Stimulated activated CD4-positive, alpha-beta T cell treated with anti-CD3 and anti-CD28 coated beads, Interleukin-4, amount 100 ng/mL, for 1 hour (primary cell): ENCODE results near the gene PLOD2.

ENCODE experiments used
- DNase-seq: peaks from one replicate; pipeline ENCODE4 v3.0.0-alpha.2; 2020

The PLOD2 gene

DNA sequence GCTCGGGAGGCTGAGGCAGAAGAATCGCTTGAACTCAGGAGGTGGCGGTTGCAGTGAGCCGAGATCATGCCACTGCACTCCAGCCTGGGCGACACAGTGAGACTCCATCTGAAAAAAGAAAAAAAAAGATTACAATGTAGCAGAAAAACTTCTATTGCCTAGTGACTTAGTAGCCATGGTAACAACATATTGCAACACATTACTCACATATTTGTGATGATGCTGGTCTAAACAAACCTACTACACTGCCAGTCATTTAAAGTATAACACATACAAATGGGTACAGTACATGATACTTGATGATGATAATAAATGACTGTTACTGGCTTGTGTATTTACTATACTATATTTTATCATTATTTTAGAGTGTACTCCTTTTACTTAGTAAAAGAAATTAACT is 125.6 kb downstream of the PLOD2 start:
- no peak for DNase-seq

DNA sequence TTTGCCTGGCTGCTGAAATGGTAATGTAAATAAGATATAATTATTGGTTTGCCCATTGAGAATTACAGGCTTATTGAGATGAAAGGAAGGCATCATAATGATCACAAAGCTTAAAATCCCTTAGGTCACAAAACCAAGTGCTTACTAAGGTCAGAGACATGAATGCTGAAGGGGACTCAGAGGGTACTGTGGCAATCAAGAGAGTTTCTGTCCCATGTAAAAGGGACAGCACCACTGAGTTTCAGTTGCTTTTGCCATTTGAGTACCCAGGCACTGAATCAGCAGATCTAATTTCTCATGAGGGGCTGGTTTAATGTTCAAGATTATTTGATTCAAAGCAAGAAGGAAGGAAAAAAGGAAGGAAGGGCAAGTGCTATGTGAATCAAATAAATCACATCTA is 127.0 kb downstream of the PLOD2 start:
- no peak for DNase-seq

DNA sequence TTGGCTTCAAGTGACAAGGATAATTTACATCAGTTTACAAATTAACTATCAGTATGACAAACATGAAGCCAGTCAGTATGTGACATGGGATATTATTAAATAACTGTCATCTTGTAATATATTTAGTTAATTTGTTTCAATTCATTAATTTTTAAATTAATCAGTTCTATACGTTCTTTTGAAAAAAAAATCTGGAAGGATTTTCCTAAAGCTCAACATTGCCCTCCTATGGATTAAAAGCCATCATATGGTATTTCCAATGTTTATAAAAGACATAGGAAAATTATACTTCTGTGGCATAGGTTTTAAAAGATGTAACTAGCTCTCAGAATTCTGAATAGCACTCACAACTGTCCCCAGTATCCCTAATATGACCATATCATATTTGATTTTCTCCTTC is 134.4 kb downstream of the PLOD2 start:
- no peak for DNase-seq

DNA sequence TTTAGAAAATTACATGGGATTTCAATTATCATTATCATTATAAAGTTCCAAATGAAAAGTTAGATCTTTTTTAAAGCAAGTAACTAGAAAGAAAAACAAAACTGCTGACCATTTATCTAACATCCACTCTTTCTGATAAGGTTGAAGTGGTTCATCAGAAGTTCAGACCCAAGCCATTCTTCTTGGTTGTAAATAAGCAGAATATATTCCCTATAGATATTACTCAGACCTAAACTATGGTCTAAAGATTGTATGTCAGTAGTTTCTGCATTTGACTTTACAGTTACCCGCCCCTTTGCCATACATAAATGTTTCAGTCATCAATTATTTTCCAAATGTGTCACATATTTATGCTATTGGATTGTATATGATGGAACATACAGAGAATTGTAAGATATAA is 136.7 kb downstream of the PLOD2 start:
- no peak for DNase-seq

DNA sequence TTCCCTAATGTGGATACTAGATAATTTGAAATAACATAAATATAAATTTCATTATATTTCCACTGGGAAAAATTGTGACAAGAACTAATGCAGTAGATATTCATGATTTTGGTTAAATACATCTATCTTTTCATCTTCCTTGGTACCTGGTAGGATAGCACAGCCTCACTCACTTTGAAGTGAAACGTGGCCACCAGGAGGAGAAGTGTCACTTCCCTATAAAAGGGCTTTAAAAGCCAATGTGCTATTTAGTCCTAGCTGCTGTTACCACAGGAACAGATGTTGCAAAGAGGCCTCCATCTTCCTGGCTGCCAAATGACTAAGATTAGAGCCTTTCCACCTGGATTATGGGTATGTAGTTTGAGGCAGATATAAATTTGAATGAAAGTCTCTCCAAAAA is 140.0 kb downstream of the PLOD2 start:
- no peak for DNase-seq

DNA sequence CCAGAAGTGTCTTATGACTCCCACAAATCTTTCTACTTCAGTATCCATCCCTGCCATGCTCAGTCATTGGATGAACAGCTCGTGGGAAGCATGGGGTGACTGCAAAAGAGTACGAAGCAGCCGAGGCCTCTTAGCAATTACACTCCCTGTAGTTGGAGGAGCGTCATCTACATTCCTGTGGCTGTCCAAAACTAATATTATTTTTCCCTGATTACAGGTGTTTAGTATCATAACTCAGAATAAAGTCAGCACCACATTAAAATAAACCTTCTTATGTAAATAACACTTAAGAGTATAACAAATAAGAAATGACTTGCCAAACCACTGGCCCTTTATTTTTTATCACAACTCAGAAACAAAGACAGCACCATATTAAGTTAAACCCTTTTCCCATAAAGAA is 141.5 kb downstream of the PLOD2 start:
- DNase-seq: no peak
